ENCODE data around the gene RBMS1. TPM values are rescaled to one million over a fixed set of nuclear protein-coding genes. Genes with fewer than 3 reads are reported as not detected.

The RBMS1 gene
- total RNA-seq, 4 donors from 2014 or later, result 26.3 to 52.5 (median 37.5) TPM

GRCh38 chr2:160434254-160434948 lies 59.2 kb downstream of the RBMS1 start:
- TF ChIP-seq CTCF (IDR thresholded peaks at IDR 0.05) (no peak), POLR2A (IDR thresholded peaks at IDR 0.05) (no peak)
- peaks cover 8 to 39% (median 22%) of the 10 kb centered on the region in 3 donors for H3K4me1 ChIP-seq
- peaks cover 0 to 4% (median 0%) of the 10 kb centered on the region in 3 donors for H3K9me3 ChIP-seq
- no peaks in the 10 kb centered on the region for H3K27me3 ChIP-seq
- H3K36me3 ChIP-seq, result peaks cover 0 to 6% (median 0%) of the 10 kb centered on the region in 3 donors
- no peak overlapping the region for H3K27ac ChIP-seq
- no peak for DNase-seq
- 71 to 79% methylated on average over 3 of the region's 3 CpGs for WGBS, 2 donors
- H3K4me3 ChIP-seq, result no peak overlapping the region
- intact Hi-C loops (cut with DNase I), result no loop called here

DNA sequence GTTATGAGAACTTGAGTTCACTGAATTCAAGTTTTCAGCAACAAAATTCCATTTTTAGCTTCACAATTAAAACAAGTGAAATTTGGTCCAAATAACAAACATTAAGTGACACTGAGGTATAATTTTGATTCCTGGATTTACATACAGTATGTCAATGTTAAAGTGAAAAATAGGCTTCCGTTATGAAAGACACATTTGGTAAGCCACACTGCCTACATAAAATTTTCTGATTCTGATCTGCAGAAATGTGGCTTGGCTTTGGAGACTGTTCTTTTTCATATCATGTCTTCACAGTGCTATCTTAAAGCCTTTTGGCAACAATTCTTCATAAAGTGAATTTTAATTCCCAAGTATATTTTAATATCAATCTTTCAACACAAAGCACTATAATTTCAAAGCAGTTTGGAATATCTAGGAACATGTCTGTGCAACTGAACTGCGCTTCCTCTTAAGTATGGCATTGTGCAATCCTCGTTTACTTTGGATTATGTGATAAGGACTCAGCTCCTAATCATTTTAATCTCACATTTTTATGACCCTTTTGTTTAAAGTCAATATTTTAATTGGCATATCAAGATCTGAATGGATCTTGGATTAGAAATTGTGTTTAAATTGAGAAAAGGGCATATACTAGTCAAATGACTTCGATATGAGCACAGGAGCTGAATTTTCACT lies 60.0 kb downstream of the RBMS1 start:
- no peaks in the 10 kb centered on the region for H3K27me3 ChIP-seq
- no peak overlapping the region for H3K4me3 ChIP-seq
- H3K27ac ChIP-seq, result peak overlapping the region in 1 of 4 donors; percentile 23
- H3K4me1 ChIP-seq, result peaks cover 8 to 46% (median 26%) of the 10 kb centered on the region in 3 donors
- H3K36me3 ChIP-seq, result no peaks in the 10 kb centered on the region
- peaks cover 0 to 4% (median 0%) of the 10 kb centered on the region in 3 donors for H3K9me3 ChIP-seq
- 18 to 40% methylated on average over 4 of the region's 4 CpGs for WGBS, 2 donors
- intact Hi-C loops (cut with DNase I), result no loop called here
- no peak for DNase-seq
- TF ChIP-seq CTCF (IDR thresholded peaks at IDR 0.05) (no peak), POLR2A (IDR thresholded peaks at IDR 0.05) (no peak)

- intact Hi-C loops (cut with DNase I), result no loop called here
- H3K4me1 ChIP-seq, result peaks cover 8 to 53% (median 29%) of the 10 kb centered on the region in 3 donors
- peaks cover 0 to 4% (median 0%) of the 10 kb centered on the region in 3 donors for H3K9me3 ChIP-seq
- H3K27me3 ChIP-seq, result no peaks in the 10 kb centered on the region
- no peak overlapping the region for H3K4me3 ChIP-seq
- H3K27ac ChIP-seq, result no peak overlapping the region
- no peak for DNase-seq
- TF ChIP-seq CTCF (IDR thresholded peaks at IDR 0.05) (peak in 1 of 6 experiments; percentile 36), POLR2A (IDR thresholded peaks at IDR 0.05) (no peak)
- 47 to 56% methylated on average over 3 to 4 of the region's 4 CpGs for WGBS, 2 donors
- H3K36me3 ChIP-seq, result no peaks in the 10 kb centered on the region
These were observed 61.0 kb downstream of the RBMS1 start for GRCh38 chr2:160432633-160433032.

GRCh38 chr2:160431441-160431840 lies 62.2 kb downstream of the RBMS1 start:
- intact Hi-C loops (cut with DNase I), result no loop called here
- WGBS, 2 donors, result 61 to 100% methylated on average over 1 of the region's 1 CpG
- no peaks in the 10 kb centered on the region for H3K36me3 ChIP-seq
- no peak overlapping the region for H3K4me3 ChIP-seq
- H3K27me3 ChIP-seq, result no peaks in the 10 kb centered on the region
- peaks cover 0 to 4% (median 0%) of the 10 kb centered on the region in 3 donors for H3K9me3 ChIP-seq
- DNase-seq, result no peak
- peaks cover 8 to 64% (median 29%) of the 10 kb centered on the region in 3 donors for H3K4me1 ChIP-seq
- no peak overlapping the region for H3K27ac ChIP-seq
- TF ChIP-seq POLR2A (IDR thresholded peaks at IDR 0.05) (no peak), CTCF (IDR thresholded peaks at IDR 0.05) (no peak)

- Histone ChIP-seq H3K27ac (peak overlapping the region in 3 of 4 donors; percentile 11 to 19 (median 15)), H3K4me1 (peaks cover 8 to 70% (median 29%) of the 10 kb centered on the region in 3 donors), H3K9me3 (peaks cover 0 to 4% (median 0%) of the 10 kb centered on the region in 3 donors), H3K27me3 (no peaks in the 10 kb centered on the region), H3K36me3 (no peaks in the 10 kb centered on the region), H3K4me3 (no peak overlapping the region)
- TF ChIP-seq POLR2A (IDR thresholded peaks at IDR 0.05) (no peak), CTCF (IDR thresholded peaks at IDR 0.05) (no peak)
- intact Hi-C loops (cut with DNase I), result no loop called here
- DNase-seq, result no peak
These were observed 63.6 kb downstream of the RBMS1 start for GRCh38 chr2:160430001-160430344.

All from esophagus squamous epithelium (tissue), 5 donors.